Measurements from ENCODE around the gene PIK3AP1. TPM values are rescaled to one million over a fixed set of nuclear protein-coding genes. Genes with fewer than 3 reads are reported as not detected.

The PIK3AP1 gene
- total and polyA plus RNA-seq, 2 of the 13 experiments (the other 11 are each of a cell fraction or from before 2014, with no cell fraction given) = 3.6 to 13.8 TPM

DNA sequence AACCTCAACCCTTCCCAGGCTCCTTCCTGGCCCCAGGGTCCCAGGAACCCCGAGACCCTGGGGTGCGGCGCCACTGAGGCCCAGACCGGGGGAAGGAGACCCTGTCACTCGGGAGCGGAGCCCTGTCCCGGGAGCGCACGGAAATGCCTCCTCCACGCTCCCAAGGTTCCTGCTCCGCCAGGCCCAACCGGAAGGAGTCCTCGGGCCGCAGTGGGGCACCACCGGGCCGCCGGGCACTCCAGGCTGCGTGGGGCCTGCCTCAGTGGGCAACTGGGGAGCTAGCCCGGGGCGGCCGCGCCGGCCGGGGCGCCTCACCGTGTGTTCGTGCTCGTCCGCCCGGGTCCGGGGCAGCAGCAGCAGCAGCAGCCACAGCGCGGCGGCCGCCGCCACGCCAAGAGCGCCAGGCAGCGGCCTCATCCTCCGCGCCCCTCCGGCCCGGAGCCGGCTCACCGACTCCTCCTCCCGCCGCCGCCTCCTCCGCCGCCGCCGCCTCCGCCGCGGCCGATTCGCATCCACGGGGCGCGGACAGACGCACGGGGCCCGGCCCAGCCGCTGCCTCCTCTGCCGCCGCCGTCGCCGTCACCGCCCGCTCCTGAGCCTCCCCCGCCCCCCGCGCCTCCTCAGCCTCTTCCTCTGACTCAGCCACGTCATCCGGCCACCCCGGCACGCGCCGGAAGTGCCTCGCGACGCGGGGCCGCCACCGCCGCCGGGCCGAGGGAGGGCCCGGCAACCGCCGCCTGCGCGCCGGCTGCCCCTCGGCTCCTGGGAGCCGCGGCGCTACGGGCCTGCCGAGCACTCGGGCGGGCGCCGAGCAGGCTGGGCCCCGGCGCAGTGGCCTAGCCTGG, 133.7 kb downstream of the PIK3AP1 start, which contains the start of gene TM9SF3:
TSS of gene TM9SF3 (minus strand) at position 594 of the 845 bp plus-strand sequence. CDS start at position 417, 177 bp downstream.
- peak within 1 kb of the TSS; percentile 99 for H3K9ac ChIP-seq (ENCODE audit: insufficient read depth, low read depth, low read length)
- WGBS (ENCODE audit: low lambda C conversion rate) = 0% methylated on average over 7 of the region's 107 CpGs
- H3K9me3 ChIP-seq (ENCODE audit: low read length) = no peaks in the 10 kb centered on the region
- no peaks in the 10 kb centered on the region; a peak in 1 of 5 replicates for H3K27me3 ChIP-seq (ENCODE audit: control insufficient read depth in 1 of 2, insufficient read depth in 2 of 2, low read length in 2 of 2)
- no TSS peak for BruUV-seq (replicated peaks)
- H4K20me1 ChIP-seq (ENCODE audit: insufficient read depth, low read length) = peaks cover 36% of the 10 kb centered on the region
- no peak within 1 kb of the TSS for H2AFZ ChIP-seq (ENCODE audit: low read length)
- POLR2A ChIA-PET = interaction anchor here (1.1 to 2.2 kb wide), 3 partner anchors 10 to 90 kb away, joined by 3 to 12 read pairs (median 4); no protein-coding TSS in a partner anchor
- peak; percentile 91 for ATAC-seq
- peak within 1 kb of the TSS; percentile 97 for H3K4me3 ChIP-seq (replicated peaks in 1 of 3; ENCODE audit: insufficient read depth in 1 of 3, low read depth in 2 of 3, low read length in 3 of 3)
- H3K27ac ChIP-seq (ENCODE audit: extremely low read length, insufficient read depth, low read length) = peak within 1 kb of the TSS; percentile 99
- DNase-seq (ENCODE audit: low spot score) = peak; percentile 73
- CTCF ChIA-PET (ENCODE audit: low intra/inter-chr PET ratio, low total read pairs) = no interaction called here
- FAIRE-seq = no peak
- no peaks in the 10 kb centered on the region; a peak in 3 of 5 replicates for H3K36me3 ChIP-seq (replicated peaks in 1 of 2; ENCODE audit: control insufficient read depth in 1 of 2, insufficient read depth in 2 of 2, low read length in 2 of 2)
- peak within 1 kb of the TSS; percentile 90 for H3K4me2 ChIP-seq (ENCODE audit: low read depth, low read length)
- H3K79me2 ChIP-seq (ENCODE audit: insufficient read depth, low read length) = peaks cover 47% of the 10 kb centered on the region
- in situ Hi-C loops (cut with HindIII; ENCODE audit: extremely low pct_ligation_motif_present, low pct_unique_long_range_greater_than_20kb) = no loop called here
- intact Hi-C loops (cut with micrococcal nuclease; ENCODE audit: unreplicated experiment) = no loop called here
- peaks cover 48% of the 10 kb centered on the region for H3K4me1 ChIP-seq (ENCODE audit: insufficient read depth, low read length)
- 0 out of 2 replicates have a peak, but pooled peaks have one; percentile 49 for TF ChIP-seq CBFB (CRISPR knock-in tag; IDR thresholded peaks at IDR 0.05)
- TF ChIP-seq TGIF2 (CRISPR knock-in tag; IDR thresholded peaks at IDR 0.05) = 0 out of 2 replicates have a peak, but pooled peaks have one; percentile 31
- TF ChIP-seq MIXL1 (CRISPR knock-in tag; IDR thresholded peaks at IDR 0.05) = no peak
- TF ChIP-seq, protein P1, sequence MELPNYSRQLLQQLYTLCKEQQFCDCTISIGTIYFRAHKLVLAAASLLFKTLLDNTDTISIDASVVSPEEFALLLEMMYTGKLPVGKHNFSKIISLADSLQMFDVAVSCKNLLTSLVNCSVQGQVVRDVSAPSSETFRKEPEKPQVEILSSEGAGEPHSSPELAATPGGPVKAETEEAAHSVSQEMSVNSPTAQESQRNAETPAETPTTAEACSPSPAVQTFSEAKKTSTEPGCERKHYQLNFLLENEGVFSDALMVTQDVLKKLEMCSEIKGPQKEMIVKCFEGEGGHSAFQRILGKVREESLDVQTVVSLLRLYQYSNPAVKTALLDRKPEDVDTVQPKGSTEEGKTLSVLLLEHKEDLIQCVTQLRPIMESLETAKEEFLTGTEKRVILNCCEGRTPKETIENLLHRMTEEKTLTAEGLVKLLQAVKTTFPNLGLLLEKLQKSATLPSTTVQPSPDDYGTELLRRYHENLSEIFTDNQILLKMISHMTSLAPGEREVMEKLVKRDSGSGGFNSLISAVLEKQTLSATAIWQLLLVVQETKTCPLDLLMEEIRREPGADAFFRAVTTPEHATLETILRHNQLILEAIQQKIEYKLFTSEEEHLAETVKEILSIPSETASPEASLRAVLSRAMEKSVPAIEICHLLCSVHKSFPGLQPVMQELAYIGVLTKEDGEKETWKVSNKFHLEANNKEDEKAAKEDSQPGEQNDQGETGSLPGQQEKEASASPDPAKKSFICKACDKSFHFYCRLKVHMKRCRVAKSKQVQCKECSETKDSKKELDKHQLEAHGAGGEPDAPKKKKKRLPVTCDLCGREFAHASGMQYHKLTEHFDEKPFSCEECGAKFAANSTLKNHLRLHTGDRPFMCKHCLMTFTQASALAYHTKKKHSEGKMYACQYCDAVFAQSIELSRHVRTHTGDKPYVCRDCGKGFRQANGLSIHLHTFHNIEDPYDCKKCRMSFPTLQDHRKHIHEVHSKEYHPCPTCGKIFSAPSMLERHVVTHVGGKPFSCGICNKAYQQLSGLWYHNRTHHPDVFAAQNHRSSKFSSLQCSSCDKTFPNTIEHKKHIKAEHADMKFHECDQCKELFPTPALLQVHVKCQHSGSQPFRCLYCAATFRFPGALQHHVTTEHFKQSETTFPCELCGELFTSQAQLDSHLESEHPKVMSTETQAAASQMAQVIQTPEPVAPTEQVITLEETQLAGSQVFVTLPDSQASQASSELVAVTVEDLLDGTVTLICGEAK (IDR thresholded peaks at IDR 0.05) = 0 out of 2 replicates have a peak, but pooled peaks have one; percentile 36
- TF ChIP-seq, protein P1 (CRISPR knock-in tag; IDR thresholded peaks at IDR 0.05) = no peak; the same call in 1 of the 2 replicates
- TF ChIP-seq NKX3-1 (CRISPR knock-in tag; IDR thresholded peaks at IDR 0.05) = no peak
- 0 out of 2 replicates have a peak, but pooled peaks have one; percentile 25 for TF ChIP-seq ZNF510 (CRISPR knock-in tag; IDR thresholded peaks at IDR 0.05; ENCODE audit: low read depth)
- TF ChIP-seq MXI1 (IDR thresholded peaks at IDR 0.05; ENCODE audit: borderline replicate concordance, low read depth, low read length) = peak; percentile 71; the same call in 2 of the 3 replicates
- 0 out of 2 replicates have a peak, but pooled peaks have one; percentile 15 for TF ChIP-seq ZNF75D (CRISPR knock-in tag; IDR thresholded peaks at IDR 0.05; ENCODE audit: borderline replicate concordance)
- peak; percentile 35; the same call in 1 of the 2 replicates for TF ChIP-seq KLF12 (CRISPR knock-in tag; IDR thresholded peaks at IDR 0.05; ENCODE audit: borderline replicate concordance)
